ENCODE results near the gene ACTG1.

GRCh38 chr17:81491181-81491581, 21.4 kb downstream of the ACTG1 start:
- no peak for TF ChIP-seq CTCF (conservative IDR thresholded peaks at IDR 0.05 in 1 of 2, IDR thresholded peaks at IDR 0.05 in 1 of 2; ENCODE audit: extremely low read depth in 1 of 2, insufficient read depth in 1 of 2, low read depth in 1 of 2, low read length in 2 of 2)
- no peak for TF ChIP-seq EZH2 (IDR thresholded peaks at IDR 0.05; ENCODE audit: borderline replicate concordance, low read length)
